NCI-H748 (cell line): ENCODE results near the gene FBN1.

Source experiments
- DNase-seq: peaks from one replicate; lab custom pipeline; 2025; ENCODE audit not compliant: unreplicated experiment; lab: John Stamatoyannopoulos, UW

Gene FBN1

DNA sequence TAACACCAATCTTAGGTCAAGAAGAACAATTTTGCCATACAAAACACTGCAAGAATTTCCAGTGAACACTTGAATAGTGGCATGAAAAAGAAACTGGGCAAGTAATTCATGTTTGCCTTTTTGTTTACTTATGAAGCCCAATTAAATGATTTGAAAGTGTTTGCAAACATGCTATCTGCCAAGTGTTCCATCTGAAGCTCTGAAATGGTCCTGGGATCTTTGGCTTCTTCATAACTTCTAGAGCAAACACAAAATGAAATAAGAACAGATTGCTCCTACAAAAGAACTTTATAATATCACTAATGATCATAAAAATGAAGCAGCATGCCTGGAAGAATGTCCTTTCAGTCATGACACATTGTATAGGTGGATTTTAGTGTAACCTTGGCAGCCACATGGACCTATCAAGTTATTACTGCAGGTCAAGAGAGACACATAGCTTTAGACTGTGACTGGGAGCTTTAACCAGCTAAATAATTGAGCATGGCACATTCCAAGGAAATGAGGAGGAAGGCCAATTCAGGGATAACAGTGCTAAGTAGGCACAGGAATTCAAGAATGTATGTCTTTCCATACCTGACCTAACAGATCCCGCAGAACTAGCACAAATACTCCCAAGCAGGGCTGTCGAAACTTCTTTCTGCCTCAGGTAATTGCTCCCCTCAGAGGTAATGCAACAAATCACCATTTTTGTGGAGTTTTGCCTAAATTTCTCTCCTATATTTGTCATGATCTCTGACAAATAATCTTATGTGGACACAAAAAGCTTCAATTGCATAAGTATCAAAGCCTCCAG lies 169.7 kb downstream of the FBN1 start:
- DNase-seq: no peak

DNA sequence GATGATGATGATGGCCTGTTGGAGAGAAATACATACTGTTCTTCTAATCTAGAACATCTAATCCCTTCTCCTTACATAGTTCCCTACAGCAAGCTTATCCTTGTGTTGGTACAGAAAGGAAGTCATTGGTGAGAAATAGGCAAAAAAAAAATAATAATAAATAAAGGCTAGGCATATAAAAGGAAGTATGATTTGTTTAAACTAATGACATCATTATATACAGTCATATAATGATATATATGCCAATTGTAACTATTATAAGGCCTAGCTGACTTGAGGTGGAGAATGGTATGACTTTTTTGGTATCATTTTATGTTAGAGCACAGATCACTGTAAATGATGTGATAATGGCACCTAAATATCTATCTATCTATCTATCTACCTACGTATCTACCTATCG lies 171.8 kb downstream of the FBN1 start:
- DNase-seq: no peak

DNA sequence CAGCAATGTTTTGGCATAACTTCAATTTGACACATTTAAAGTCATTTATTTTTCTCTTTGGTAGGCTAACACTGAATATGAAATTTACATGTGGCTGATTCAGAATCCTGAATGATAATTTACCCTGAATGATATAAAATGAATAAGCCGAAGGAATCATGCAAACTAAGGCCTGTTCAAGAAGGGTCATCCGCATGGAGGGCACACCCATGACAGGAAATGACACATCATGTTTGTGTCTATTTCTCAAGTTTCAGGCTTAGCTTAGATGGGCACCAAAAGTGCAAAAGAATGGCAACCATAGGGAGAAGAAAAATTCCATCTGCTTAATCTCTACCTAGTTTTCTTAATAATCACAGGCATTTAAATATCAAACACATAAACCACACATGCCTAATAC lies 172.8 kb downstream of the FBN1 start:
- DNase-seq: no peak

DNA sequence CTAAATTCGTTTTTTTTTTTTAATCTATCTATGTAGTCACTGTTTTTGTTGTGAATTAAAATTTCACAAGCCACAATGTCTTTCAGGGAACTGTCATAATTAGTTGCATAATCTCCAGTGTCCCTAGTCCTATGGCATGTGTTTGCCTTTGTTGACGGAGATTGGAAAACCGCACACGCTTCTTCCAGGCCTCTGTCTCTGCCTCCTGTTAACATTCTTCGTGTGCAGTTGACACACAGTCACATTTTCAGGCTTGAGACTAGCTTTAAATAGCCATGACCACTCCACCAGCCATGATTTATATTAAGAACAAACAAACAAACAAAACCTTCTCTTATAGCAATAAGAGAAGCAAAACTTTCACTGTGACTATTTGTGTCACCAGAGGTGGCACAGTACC lies 174.4 kb downstream of the FBN1 start:
- DNase-seq: no peak

DNA sequence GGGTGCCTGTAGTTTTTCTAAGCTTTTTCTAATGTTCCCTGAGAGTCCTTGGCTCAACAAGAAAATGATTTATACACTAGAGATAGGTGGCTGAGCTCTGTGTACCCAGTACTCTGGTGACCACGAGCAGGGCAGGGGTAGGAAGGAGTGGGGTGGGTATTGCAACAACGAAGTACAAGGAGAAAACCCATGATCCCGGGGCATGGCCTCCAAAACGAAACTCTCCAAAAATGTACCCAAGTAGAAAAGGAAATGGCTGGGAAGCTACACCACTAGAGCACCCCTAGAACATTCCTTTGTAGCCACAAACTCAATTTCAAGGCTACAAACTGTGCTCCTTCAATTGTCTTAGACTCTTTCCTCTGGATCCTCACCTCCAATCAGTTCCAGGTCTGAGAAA lies 175.4 kb downstream of the FBN1 start:
- DNase-seq: no peak

DNA sequence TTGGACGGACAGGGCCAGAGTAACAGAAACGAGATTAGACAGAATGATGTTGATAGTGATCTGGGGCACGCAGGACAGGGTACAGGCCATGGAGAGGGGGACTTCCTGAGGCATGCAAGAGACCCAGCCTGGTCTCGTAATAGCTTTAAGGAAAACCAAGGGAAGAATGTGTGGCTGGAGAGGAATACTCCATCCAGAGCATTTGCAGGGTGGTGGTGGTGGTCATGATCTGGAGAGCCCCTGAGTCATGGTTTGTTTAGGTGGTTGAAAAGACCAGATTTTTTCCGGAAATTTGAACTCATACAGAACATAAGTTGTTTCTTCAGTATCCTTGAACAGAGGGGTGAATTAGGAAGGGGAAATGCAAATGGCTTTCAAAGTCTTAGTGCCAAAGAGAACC lies 175.8 kb downstream of the FBN1 start:
- DNase-seq: no peak

DNA sequence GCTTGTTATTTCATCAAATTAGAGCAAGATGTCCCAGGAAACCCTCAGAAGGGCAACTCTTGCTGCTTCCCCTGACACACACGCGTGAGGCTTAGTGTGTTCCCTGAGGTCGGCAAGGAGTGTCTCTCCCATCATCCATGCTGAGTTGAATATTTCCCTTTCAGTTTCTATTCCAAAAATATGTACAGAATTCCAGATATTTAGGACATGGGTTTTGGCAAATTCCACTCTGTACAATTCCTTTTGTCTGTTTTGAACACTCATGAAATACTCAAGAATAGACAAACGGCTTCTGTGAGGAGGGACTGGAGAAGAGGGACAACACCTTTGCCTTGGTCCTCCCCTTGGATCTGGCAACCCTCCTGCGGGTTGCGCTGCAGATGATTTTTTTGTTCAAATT lies 176.2 kb downstream of the FBN1 start:
- no peak for DNase-seq

DNA sequence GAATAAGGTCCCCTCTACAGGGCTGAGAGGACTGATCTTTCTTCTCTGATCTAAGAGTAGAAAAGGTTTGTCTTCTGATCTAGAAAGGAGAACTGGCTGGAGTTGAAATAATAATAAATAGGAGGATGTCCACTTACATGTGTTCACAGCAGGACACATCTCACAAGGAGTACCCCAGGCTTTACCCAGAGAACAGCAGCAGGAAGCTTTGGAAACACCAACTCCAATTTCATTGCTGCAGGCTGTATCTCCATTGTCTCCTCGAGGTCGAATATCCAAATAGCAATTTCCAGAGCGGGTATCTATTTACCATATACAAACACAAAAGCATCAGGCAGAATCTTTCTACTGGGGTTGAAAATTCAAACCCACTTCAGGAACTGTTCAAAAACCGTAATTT lies 177.7 kb downstream of the FBN1 start:
- DNase-seq: no peak

DNA sequence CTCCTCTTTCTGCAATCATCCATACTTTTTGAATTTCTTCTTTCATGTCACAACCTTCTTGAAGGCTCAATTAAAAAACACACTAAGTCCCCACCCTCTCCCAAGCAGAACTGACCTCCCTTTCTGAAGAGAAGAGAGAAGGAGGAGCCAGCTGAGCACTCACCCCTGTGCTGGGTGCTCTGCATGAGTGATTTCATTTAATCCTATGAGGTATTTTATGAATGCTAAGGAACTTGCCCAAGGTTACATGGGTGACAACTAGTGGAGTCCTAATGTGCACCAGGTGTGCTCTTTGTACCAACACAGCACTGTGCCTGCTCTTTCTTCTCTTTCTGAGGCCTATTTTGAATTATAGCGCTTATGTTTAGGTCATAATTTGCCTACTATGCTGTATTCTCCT lies 178.7 kb downstream of the FBN1 start:
- no peak for DNase-seq

DNA sequence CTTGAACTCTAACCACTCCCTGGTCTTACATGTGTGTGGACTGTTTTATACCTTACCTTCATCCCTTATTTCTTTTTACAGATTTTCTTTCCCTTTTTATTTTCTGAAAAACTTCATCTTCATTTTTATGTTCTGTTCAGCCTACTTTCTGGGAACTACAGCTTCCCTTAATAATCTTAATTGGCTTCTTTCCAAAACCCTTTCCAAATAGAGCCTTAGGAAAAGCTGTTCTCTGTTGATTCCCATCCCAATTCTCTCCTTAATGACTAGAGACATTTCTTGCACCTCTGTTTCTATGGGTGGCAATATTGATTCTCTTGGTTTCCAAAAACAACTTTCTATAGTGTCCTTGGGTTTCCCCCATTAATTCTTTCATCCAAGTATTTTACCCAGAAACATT lies 179.4 kb downstream of the FBN1 start:
- DNase-seq: no peak

DNA sequence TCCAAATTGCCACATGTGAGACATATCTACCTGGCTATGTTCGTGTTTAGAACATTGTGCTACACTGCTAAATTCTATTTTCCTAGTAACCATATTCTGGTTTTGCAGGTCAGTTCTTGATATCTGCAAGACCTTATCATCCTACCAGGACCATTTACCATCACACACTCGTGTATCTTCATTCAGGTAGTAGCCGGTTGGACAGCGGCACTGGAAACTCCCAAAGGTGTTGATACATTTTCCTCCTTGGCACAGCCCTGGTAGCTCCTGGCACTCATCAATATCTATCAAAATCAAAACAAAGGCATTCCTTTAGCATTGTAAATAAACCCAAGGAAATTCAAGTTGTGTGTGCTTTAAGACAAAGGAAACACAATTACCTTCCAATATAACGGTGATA lies 180.1 kb downstream of the FBN1 start:
- no peak for DNase-seq

DNA sequence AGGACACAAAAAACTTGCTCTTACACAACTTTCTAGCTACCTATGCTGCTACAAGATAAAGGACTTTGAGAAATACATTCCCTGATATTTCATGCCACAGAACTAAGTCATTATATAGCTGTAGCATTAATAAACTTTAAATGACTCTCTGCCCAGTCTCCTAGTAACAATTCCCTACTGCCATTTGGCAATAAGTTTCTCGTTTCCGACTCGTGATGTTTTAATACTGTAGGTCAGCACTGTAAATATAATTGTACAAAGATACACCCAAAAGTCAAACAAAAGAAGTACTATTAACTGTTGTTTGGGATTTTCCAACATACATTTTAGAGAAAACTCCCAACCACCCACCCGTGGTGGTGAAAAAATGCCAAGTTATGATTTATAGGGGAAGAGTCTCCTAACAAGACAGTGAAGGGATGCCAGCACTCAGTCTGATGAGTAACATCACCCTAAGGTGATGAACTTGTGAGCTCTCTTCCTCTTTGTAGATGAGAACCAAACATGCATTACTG lies 182.1 kb downstream of the FBN1 start:
- no peak for DNase-seq

DNA sequence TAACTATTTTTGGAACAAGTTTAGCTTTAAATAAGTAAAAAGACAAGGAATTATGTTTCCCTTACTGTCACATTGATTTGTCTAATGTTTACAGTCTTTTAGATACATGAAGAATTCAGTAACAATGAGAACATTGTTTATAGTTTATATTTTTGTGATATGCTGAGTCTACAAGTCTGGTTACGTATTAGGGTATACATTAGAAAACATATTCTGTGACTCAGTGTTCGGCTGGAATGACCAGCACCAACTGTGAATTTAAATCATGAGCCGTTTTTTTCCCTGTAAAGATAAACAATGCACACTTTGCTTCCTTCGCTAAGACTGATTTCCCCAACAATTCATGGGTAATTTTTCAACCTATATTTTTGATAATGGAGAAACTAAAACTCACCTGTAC lies 182.8 kb downstream of the FBN1 start:
- no peak for DNase-seq

DNA sequence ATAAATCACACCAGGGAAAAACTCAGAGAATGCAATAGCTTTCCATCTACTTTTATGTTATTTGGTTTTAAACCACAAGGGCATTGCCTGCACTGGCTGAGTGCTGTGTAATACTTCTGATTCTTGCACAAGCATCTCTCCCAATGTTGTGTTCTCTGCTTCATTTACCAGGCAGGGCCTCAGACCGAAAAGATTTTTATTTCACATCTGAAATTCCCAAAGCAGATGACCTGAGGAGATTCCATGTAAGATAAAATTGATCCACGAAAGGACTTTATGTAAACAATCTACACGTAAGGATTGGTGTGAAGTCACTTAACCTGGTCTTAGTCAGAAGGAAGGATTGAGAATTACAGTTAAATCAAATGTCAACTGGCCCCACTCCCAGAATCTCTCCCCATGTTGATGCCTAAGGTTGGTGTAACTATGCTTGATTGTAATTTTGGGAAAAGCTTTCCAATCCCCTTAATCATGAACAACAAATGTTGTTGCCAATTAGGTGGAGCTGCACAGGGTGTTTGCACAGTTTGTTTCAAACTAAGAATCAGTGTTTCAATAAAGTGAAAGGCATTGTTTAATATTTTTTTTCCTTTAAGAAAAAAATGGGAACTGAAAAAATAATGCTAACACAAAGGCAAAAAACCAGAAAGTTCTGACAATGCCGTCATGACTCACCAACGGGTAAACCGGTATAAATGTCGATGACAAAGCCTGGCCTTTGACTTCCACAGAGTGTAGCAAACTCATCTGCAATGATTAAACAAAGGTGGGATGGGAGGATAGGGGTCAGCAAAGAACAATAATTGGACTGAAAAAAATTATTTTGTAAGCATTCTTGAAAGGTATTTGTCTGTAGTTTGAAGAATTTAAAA lies 185.7 kb downstream of the FBN1 start:
- DNase-seq: no peak

DNA sequence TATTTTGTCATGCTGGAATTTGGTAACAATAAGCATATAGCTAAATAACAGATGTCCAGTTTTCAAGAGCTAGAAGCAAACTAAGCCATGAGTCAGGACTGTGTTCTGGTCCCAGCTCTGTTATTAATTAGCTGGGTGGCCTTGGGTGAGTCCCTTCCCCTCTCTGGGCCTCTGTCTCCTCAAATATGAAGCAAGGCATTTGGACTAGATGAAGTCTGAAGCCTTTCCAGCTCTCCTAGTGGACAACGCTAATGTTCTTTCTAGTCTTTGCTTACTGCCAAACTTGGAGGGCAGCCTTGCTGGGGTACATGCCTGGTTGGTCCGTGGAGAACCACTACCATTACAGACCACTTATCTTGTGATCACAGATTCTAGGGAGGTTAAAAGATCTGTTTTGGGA lies 186.6 kb downstream of the FBN1 start:
- DNase-seq: no peak

DNA sequence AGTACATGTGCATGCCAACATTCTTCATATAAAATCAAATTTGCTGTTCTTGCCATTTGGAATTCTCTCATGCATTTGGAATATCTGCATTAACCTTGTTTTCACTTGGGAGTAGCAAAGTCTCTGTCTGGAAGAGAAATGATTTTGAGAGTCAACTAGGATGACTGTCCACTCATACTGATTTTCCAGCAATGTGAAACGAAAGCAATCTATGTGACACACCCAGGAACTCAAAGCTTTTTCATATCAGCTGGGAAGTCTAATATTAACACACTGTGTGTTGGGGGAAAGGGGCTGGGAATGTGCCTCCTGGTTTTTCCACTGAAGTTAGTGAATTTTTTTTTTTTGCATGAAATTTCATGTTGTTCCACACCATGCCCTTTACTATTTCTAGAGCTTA lies 189.4 kb downstream of the FBN1 start:
- no peak for DNase-seq

DNA sequence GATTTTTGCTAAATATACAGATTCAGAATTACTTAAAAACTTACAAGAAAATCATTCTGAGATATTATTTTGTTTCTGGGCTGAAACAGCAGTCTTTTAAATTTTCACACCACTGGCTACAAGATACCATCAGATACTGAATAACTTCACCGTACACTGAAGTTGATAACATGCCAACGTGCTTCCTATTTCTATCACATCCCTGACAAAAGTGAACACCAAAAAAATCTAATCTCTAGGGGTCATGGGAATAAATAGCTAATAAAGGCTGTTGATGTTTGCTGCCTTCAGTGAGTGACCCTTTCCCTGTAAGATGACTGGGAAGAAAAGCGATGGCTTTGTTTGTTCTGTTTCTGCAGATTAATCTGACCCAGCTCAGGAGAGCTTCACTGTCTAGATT lies 193.8 kb downstream of the FBN1 start:
- DNase-seq: no peak

DNA sequence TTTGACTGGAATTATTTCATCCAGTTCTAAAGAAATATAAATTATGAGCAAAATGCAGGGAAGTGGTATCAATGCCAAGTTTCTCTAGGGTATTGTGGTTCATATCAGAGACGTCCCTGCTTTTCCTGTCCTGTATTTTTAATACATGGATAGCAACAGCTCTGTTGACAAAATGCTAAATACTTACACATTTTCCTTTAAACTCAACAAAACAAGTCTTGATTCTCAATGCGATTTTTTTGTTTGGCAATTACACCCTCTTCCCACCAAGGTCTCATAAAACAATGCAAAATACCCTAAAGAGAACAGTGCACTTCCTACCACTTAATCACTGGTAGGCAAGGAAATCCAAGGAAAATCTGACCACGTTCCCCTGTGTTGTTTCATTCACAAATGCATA lies 194.3 kb downstream of the FBN1 start:
- DNase-seq: no peak

DNA sequence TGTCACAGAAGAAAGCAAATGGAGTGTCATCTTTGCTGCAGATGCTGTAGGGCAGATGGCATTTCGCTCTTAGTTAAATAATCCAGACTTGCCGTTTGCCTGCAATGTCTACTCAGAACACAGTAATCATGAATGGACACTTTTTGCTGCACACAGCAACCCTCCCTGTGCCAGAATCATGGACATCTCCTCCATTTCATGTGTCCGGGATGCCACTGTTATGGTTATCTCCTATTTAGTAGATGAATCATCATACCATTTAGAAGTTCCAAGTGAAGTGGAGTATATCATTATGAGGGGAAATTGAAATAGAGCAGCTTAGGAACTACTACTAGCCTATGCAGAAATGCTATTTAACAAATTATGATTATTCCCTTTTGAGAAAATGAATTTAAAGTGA lies 195.8 kb downstream of the FBN1 start:
- DNase-seq: no peak

DNA sequence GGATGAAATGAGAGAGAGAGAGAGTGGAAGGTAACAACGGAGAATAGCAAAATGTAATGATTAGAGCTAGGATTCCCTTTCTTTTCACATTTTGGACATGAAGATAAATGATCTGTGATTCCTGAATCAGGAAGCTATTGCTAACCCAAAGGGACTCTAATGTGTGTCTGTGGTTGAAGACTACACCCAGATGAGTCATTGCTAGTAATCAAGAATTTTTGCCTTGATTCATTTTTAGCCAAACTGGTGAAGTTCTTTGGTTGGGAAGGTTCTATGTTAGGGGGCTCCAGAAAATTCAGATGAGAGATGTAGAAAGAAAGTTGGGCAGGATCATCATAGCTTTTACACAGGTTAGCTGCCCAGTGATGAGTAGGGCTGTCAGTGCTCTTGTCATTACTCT lies 197.9 kb downstream of the FBN1 start:
- no peak for DNase-seq

DNA sequence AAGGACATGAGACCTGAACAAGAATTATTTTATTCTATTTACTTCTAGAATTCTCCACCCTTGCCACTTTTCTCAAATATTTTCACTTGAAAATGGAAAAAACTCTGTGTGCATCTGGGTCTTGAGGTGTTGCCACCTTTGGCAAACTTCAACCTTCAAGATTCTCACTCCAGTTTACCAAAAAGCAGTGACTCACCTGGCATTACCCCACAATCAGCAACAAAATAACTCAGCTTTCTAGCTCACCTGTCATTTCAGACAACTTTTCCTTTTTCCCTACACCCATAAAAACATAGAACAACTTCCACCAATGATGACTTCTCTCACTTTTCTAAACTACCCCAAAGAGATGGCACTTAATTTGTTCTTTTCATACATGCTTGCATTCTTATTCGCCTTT lies 198.5 kb downstream of the FBN1 start:
- no peak for DNase-seq

DNA sequence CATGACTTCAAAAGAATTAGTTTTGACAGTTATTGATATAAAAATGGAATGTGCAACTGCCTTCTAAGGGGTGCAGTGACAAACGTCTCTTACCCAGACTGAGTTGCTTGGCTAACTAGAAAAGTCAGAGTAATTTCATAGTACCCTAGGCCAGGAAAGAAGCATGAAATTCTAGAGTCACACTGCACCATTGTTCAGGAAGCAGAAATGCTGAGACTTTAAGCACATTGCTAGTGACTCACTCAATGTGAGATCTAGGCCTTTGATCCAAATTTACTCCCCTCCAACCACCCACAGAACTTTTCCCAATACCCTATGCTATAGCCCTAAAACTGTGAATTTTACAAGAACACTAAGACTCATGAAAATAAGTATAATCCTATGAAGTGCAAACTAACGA lies 203.5 kb downstream of the FBN1 start:
- DNase-seq: no peak
